Right lobe of liver (tissue), 6 donors: Measurements from ENCODE around the gene MRPL53. TPM values are rescaled to one million over a fixed set of nuclear protein-coding genes. Genes with fewer than 3 reads are reported as not detected.
A peak's percentile ranks its signal among the peaks of the same experiment; 100 is the strongest.

ENCODE experiments used
- ATAC-seq, 4 donors: fragments of 200-7000 bp; cut with Tn5 transposase; one replicate each; pipeline ENCODE4 v1.9.1; 2020; ENCODE audit warnings: mild to moderate bottlenecking in 4 of 4, moderate library complexity in 4 of 4
- DNase-seq, 3 donors: peaks; one replicate each; pipeline ENCODE4 v3.0.0-alpha.2; 2020
- H3K27ac ChIP-seq, 3 donors: fragments of 200-600 bp; one replicate each; pipeline ENCODE4 v1.8.0; 2022
- H3K27me3 ChIP-seq, 2 donors: fragments of 200-600 bp; one replicate each; pipeline ENCODE4 v1.8.0; 2022
- H3K36me3 ChIP-seq, 4 donors: fragments of 200-600 bp; sonication (generic) in 1 of 4; one replicate each; pipeline versions ENCODE4 v1.5.1 to v1.8.0; 2017 to 2022; ENCODE audit warnings: control low read depth in 1 of 4
- H3K4me1 ChIP-seq, 4 donors: fragments of 200-600 bp; sonication (generic) in 1 of 4; one replicate each; pipeline versions ENCODE4 v1.5.1 to v1.8.0; 2017 to 2022; ENCODE audit warnings: control low read depth in 1 of 4
- H3K4me3 ChIP-seq, 3 donors: fragments of 200-600 bp; one replicate each; pipeline ENCODE4 v1.8.0; 2022
- H3K9me3 ChIP-seq, 4 donors: fragments of 200-600 bp; sonication (generic) in 1 of 4; one replicate each; pipeline versions ENCODE4 v1.5.1 to v1.8.0; 2017 to 2022; ENCODE audit warnings: control low read depth in 1 of 4
- CTCF ChIP-seq, 4 donors: fragments of 200-600 bp in 3 of 4; fragments of 450-650 bp in 1 of 4; IDR thresholded peaks; one replicate each; pipeline versions ENCODE4 v1.5.1 to v1.8.0; 2016 to 2022; ENCODE audit warnings: antibody characterized with exemption in 4 of 4, mild to moderate bottlenecking in 2 of 4
- POLR2A ChIP-seq: fragments of 450-650 bp; IDR thresholded peaks from one replicate; pipeline ENCODE4 v1.6.1; 2017; ENCODE audit warnings: antibody characterized with exemption, mild to moderate bottlenecking
- WGBS: methylation state at CpG from one replicate; pipeline ENCODE4 v1.1.6; 2018; ENCODE audit warnings: low coverage, low lambda C conversion rate; ENCODE audit not compliant: insufficient coverage; ENCODE audit errors: missing lambda C conversion rate; 5-methylcytosine and 5-hydroxymethylcytosine counted together
- intact Hi-C, 2 donors: fragments of 100-400 bp; cut with DNase I; formaldehyde crosslinking; loops; one replicate each; pipeline versions ENCODE4 v1.11.2 to v1.14.1; 2022
- total RNA-seq, 6 experiments: library from RNA; depleted of rRNA in 2 of 6; stranded (reverse); fragments of >200 nt in 2 of 6; fragmentation: NEBNext Ultra II Directional in 3 of 6; extraction: Animal tissue kit (Norgen Biotek cat#: 25700) in 3 of 6; gene quantifications; one replicate each; pipeline versions ENCODE4 v1.1.0 to v1.2.4, GENCODE V29; 2016 to 2023
- donor health status: DM: no; HTN: yes; CAD: no.
- donor health status: DM: no; HTN: no; CAD: no.
- donor health status: DM: no; HTN: no; CAD: no.
- donor health status: DM: no; HTN: yes; CAD: no.
- donor health status: DM: no; HTN: yes; CAD: no.

Gene MRPL53
- total RNA-seq, 6 experiments from 2014 or later = 10.7 to 51.9 (median 42.6) TPM

- H3K27ac ChIP-seq = no peak overlapping the region
- peak overlapping the region in 2 of 3 donors; percentile 78 to 95 for H3K4me3 ChIP-seq
- WGBS = 70% methylated on average over 8 of the region's 14 CpGs
- no peaks in the 10 kb centered on the region for H3K27me3 ChIP-seq
- H3K9me3 ChIP-seq = no peaks in the 10 kb centered on the region
- intact Hi-C loops = no loop called here
- DNase-seq = no peak
- no peaks in the 10 kb centered on the region for H3K36me3 ChIP-seq
- TF ChIP-seq CTCF (IDR thresholded peaks at IDR 0.05) (no peak), POLR2A (no peak)
- H3K4me1 ChIP-seq = peaks cover 0 to 42% (median 12%) of the 10 kb centered on the region in 4 donors
- no peak for ATAC-seq
These were observed 33.2 kb upstream of the MRPL53 start for GRCh38 chr2:74505448-74506246.

- H3K27me3 ChIP-seq = no peaks in the 10 kb centered on the region
- peak overlapping the region in 1 of 3 donors; percentile 93 for H3K27ac ChIP-seq
- no peaks in the 10 kb centered on the region for H3K9me3 ChIP-seq
- intact Hi-C loops = no loop called here
- no peak for DNase-seq
- TF ChIP-seq POLR2A (no peak), CTCF (IDR thresholded peaks at IDR 0.05) (no peak)
- no peak for ATAC-seq
- H3K4me3 ChIP-seq = peak overlapping the region in 2 of 3 donors; percentile 82 to 84
- peaks cover 0 to 49% (median 15%) of the 10 kb centered on the region in 4 donors for H3K4me1 ChIP-seq
- H3K36me3 ChIP-seq = no peaks in the 10 kb centered on the region
- WGBS = 79% methylated on average over 3 of the region's 3 CpGs
These were observed 32.1 kb upstream of the MRPL53 start for GRCh38 chr2:74504591-74504990.

GRCh38 chr2:74503506-74504475, 31.3 kb upstream of the MRPL53 start:
- Histone ChIP-seq H3K27me3 (no peaks in the 10 kb centered on the region), H3K4me1 (peaks cover 0 to 55% (median 19%) of the 10 kb centered on the region in 4 donors), H3K27ac (peak overlapping the region; percentile 66 to 93 (median 93)), H3K4me3 (peak overlapping the region; percentile 60 to 84 (median 82)), H3K9me3 (no peaks in the 10 kb centered on the region), H3K36me3 (no peaks in the 10 kb centered on the region)
- TF ChIP-seq POLR2A = no peak
- no peak for TF ChIP-seq CTCF (IDR thresholded peaks at IDR 0.05)
- intact Hi-C loops = no loop called here
- WGBS = 27% methylated on average over 18 of the region's 45 CpGs
- DNase-seq = peak in 1 of 3 donors; percentile 65
- no peak for ATAC-seq

GRCh38 chr2:74502720-74503505, 30.4 kb upstream of the MRPL53 start:
- DNase-seq (peak; percentile 72 to 85 (median 80)), ATAC-seq (peak; percentile 39 to 55 (median 44))
- H3K27ac ChIP-seq = peak overlapping the region; percentile 66 to 93 (median 93)
- TF ChIP-seq CTCF (IDR thresholded peaks at IDR 0.05) = peak in 3 of 4 donors; percentile 39 to 54 (median 44)
- TF ChIP-seq POLR2A = peak; percentile 49
- H3K27me3 ChIP-seq = no peaks in the 10 kb centered on the region
- H3K4me1 ChIP-seq = peaks cover 0 to 64% (median 22%) of the 10 kb centered on the region in 4 donors
- no peaks in the 10 kb centered on the region for H3K9me3 ChIP-seq
- intact Hi-C loops = no loop called here
- no peaks in the 10 kb centered on the region for H3K36me3 ChIP-seq
- H3K4me3 ChIP-seq = peak overlapping the region; percentile 60 to 84 (median 82)
- WGBS = 0% methylated on average over 8 of the region's 67 CpGs
